HepG2 (cell line): ENCODE measurements around the gene IKZF2.

ENCODE experiments used
- ARNT ChIP-seq: fragments of 450-650 bp; IDR thresholded peaks from 2 replicates; pipeline ENCODE4 v1.6.1; 2017
- ELF4 ChIP-seq: sonication (generic); formaldehyde crosslinking; IDR thresholded peaks from 2 replicates; pipeline ENCODE4 v1.5.0; 2020; ENCODE audit warnings: missing genetic modification reagents, mild to moderate bottlenecking, moderate library complexity, borderline replicate concordance
- EP300 ChIP-seq, 3 experiments: sonication (generic) in 1 of 3; formaldehyde crosslinking in 1 of 3; IDR thresholded peaks; 2 replicates each; pipeline versions ENCODE4 v1.5.1 to v1.6.1; 2011 to 2020; ENCODE audit warnings: low read depth in 2 of 3, low read length in 2 of 3, borderline replicate concordance in 1 of 3, improper control_type of control experiment in 1 of 3, mild to moderate bottlenecking in 1 of 3, missing genetic modification reagents in 1 of 3, moderate library complexity in 1 of 3
- GABPA ChIP-seq, 2 experiments: IDR thresholded peaks; 2 replicates each; pipeline ENCODE4 v1.6.1; 2011 to 2016; ENCODE audit warnings: low read depth in 2 of 2, low read length in 1 of 2, missing biosample characterization in 1 of 2, missing genetic modification characterization in 1 of 2
- NFE2 ChIP-seq: sonication (generic); formaldehyde crosslinking; IDR thresholded peaks from 2 replicates; pipeline ENCODE4 v1.4.0; 2020; ENCODE audit warnings: missing genetic modification reagents
- RBM39 ChIP-seq: fragments of 200-400 bp; formaldehyde crosslinking; IDR thresholded peaks from one replicate; pipeline ENCODE4 v1.6.1; 2018; ENCODE audit warnings: antibody characterized with exemption, mild to moderate bottlenecking, low read depth, low read length; ENCODE audit not compliant: poor library complexity, severe bottlenecking
- TCF7 ChIP-seq: sonication (generic); IDR thresholded peaks from 2 replicates; pipeline ENCODE4 v1.6.1; 2016; ENCODE audit warnings: antibody characterized with exemption, low read depth
- ZNF253 ChIP-seq: sonication (generic); formaldehyde crosslinking; IDR thresholded peaks from 2 replicates; pipeline ENCODE4 v1.8.0; 2022; ENCODE audit warnings: mild to moderate bottlenecking, missing genetic modification reagents, borderline replicate concordance
- ZNF282 ChIP-seq: fragments of 450-650 bp; IDR thresholded peaks from 2 replicates; pipeline ENCODE4 v1.6.1; 2018; ENCODE audit not compliant: partially characterized antibody
- TF ChIP-seq, protein P1 (sequence below): sonication (generic); formaldehyde crosslinking; conservative IDR thresholded peaks from 2 replicates; pipeline ENCODE4 v1.4.0; 2020; ENCODE audit warnings: missing genetic modification reagents
- TF ChIP-seq, protein P2 (sequence below): sonication (generic); formaldehyde crosslinking; IDR thresholded peaks from 2 replicates; pipeline ENCODE4 v1.5.0; 2020; ENCODE audit warnings: missing genetic modification reagents
- TF ChIP-seq, protein P3 (sequence below): sonication (generic); formaldehyde crosslinking; IDR thresholded peaks from 2 replicates; pipeline ENCODE4 v1.4.0; 2020; ENCODE audit warnings: low read depth, mild to moderate bottlenecking, missing genetic modification reagents
- TF ChIP-seq, protein P4 (sequence below): sonication (generic); formaldehyde crosslinking; IDR thresholded peaks from 2 replicates; pipeline ENCODE4 v1.5.0; 2020; ENCODE audit warnings: mild to moderate bottlenecking, missing genetic modification reagents, moderate library complexity

DNA sequence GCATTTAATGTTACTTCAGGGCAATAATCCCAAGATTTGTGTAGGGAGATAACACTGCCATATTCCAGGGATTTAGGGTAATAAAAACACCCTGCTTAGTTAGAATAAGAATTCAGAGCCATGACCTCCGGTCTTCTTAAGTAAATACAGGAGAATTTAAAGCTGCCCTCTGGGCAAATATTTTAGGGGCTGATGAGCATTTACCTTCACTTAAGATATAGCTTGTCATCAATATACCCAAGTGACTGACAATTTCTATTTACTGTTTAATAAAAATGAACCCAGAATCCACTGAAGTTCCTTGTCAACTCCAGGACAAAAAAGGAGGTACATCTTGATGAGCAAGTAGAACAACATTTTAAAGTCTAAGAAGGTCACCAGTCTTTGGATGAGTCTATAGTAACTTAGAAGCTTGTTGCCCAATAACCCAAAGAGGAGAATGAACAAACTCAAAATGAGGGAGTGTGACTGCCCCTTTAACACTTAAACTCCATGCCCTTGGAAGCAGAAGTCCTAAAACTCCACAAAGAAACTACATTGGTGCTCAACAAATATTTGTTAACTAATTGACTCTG lies 24.3 kb upstream of the IKZF2 start:
- TF ChIP-seq RBM39 (no peak), ZNF253 (CRISPR knock-in tag) (no peak), TCF7 (no peak), ELF4 (CRISPR knock-in tag) (no peak), EP300 (IDR thresholded peaks at IDR 0.05; ENCODE audit: low read depth in 2 of 2, low read length in 2 of 2) (no peak), EP300 (CRISPR knock-in tag; IDR thresholded peaks at IDR 0.05; ENCODE audit: borderline replicate concordance) (no peak), NFE2 (CRISPR knock-in tag) (no peak), ARNT (no peak), ZNF282 (no peak), GABPA (IDR thresholded peaks at IDR 0.05; ENCODE audit: low read depth, low read length) (no peak), GABPA (CRISPR knock-in tag; IDR thresholded peaks at IDR 0.05; ENCODE audit: low read depth) (no peak)
- TF ChIP-seq, protein P1, sequence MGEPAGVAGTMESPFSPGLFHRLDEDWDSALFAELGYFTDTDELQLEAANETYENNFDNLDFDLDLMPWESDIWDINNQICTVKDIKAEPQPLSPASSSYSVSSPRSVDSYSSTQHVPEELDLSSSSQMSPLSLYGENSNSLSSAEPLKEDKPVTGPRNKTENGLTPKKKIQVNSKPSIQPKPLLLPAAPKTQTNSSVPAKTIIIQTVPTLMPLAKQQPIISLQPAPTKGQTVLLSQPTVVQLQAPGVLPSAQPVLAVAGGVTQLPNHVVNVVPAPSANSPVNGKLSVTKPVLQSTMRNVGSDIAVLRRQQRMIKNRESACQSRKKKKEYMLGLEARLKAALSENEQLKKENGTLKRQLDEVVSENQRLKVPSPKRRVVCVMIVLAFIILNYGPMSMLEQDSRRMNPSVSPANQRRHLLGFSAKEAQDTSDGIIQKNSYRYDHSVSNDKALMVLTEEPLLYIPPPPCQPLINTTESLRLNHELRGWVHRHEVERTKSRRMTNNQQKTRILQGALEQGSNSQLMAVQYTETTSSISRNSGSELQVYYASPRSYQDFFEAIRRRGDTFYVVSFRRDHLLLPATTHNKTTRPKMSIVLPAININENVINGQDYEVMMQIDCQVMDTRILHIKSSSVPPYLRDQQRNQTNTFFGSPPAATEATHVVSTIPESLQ (CRISPR knock-in tag), result no peak
- TF ChIP-seq, protein P2, sequence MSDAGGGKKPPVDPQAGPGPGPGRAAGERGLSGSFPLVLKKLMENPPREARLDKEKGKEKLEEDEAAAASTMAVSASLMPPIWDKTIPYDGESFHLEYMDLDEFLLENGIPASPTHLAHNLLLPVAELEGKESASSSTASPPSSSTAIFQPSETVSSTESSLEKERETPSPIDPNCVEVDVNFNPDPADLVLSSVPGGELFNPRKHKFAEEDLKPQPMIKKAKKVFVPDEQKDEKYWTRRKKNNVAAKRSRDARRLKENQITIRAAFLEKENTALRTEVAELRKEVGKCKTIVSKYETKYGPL (CRISPR knock-in tag), result no peak
- TF ChIP-seq, protein P3, sequence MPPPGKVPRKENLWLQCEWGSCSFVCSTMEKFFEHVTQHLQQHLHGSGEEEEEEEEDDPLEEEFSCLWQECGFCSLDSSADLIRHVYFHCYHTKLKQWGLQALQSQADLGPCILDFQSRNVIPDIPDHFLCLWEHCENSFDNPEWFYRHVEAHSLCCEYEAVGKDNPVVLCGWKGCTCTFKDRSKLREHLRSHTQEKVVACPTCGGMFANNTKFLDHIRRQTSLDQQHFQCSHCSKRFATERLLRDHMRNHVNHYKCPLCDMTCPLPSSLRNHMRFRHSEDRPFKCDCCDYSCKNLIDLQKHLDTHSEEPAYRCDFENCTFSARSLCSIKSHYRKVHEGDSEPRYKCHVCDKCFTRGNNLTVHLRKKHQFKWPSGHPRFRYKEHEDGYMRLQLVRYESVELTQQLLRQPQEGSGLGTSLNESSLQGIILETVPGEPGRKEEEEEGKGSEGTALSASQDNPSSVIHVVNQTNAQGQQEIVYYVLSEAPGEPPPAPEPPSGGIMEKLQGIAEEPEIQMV (CRISPR knock-in tag), result no peak
- TF ChIP-seq, protein P4, sequence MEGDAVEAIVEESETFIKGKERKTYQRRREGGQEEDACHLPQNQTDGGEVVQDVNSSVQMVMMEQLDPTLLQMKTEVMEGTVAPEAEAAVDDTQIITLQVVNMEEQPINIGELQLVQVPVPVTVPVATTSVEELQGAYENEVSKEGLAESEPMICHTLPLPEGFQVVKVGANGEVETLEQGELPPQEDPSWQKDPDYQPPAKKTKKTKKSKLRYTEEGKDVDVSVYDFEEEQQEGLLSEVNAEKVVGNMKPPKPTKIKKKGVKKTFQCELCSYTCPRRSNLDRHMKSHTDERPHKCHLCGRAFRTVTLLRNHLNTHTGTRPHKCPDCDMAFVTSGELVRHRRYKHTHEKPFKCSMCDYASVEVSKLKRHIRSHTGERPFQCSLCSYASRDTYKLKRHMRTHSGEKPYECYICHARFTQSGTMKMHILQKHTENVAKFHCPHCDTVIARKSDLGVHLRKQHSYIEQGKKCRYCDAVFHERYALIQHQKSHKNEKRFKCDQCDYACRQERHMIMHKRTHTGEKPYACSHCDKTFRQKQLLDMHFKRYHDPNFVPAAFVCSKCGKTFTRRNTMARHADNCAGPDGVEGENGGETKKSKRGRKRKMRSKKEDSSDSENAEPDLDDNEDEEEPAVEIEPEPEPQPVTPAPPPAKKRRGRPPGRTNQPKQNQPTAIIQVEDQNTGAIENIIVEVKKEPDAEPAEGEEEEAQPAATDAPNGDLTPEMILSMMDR (CRISPR knock-in tag), result no peak
